ENCODE data around the gene PHF2.

PHF2 gene

DNA sequence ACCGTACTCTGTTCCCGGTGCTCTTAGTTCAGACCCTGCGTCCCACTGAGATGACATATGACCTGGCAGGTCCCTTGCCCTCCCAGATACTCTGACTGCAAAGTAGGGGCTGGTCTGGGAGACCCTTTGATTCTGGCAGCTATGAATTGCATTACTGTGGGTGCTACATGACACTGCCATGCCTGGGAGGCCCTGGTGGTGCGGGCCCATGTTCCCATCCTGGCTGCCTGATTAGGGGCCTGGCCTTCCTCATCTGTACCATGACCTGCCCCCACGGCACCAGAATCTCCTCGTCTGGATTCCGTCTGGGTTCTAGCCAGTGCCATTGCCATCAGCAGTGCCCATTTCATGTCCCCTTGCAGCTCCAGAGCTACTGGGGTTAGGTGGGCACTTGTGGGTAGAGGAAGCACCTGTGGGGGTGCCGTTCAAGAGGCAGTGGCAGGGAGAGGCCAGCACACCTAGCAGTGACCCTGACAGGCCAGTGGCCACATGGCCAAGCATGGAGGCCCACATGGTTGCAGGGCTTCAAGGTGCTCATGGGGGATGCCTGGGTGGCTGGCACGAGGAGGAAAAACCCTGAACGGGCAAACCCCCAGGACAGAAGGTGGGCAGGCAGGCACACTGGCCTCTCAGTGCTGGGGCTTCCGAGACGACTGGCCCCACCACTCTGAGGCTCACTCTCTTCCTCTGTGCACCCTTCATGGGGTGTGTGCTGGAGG, 69.7 kb downstream of the PHF2 start:
- no peak overlapping the region for H2BK12ac ChIP-seq (ENCODE audit: low read length)
- peaks cover 0 to 5% of the 10 kb centered on the region in 2 donors for H3K9me3 ChIP-seq (replicated peaks in 1 of 2; ENCODE audit: control insufficient read depth in 2 of 2, insufficient read depth in 1 of 2, low read depth in 1 of 2, low read length in 2 of 2)
- H3K4me3 ChIP-seq (ENCODE audit: low read length in 2 of 2) = no peak overlapping the region
- H3K23ac ChIP-seq (ENCODE audit: low read depth, low read length, poor library complexity) = no peak overlapping the region
- no peak overlapping the region for H3K14ac ChIP-seq (ENCODE audit: low read length)
- no peak overlapping the region for H3K4me2 ChIP-seq (ENCODE audit: insufficient read depth, low read length, poor library complexity, severe bottlenecking)
- H3K27me3 ChIP-seq (ENCODE audit: control insufficient read depth in 3 of 3, insufficient read depth in 3 of 3, low read depth in 1 of 3, low read length in 3 of 3) = no peaks in the 10 kb centered on the region
- H3K36me3 ChIP-seq (replicated peaks in 1 of 2; ENCODE audit: control insufficient read depth in 2 of 2, insufficient read depth in 2 of 2, low read length in 2 of 2) = peaks cover 21 to 85% of the 10 kb centered on the region in 2 donors
- H2BK120ac ChIP-seq (ENCODE audit: low read depth, low read length) = no peak overlapping the region
- no peak overlapping the region for H2AFZ ChIP-seq (ENCODE audit: low read length)
- H4K8ac ChIP-seq (ENCODE audit: low read depth, low read length) = no peak overlapping the region
- no peak overlapping the region for H3K27ac ChIP-seq (replicated peaks; ENCODE audit: low read length)
- peak overlapping the region; percentile 68 for H3K18ac ChIP-seq (ENCODE audit: low read length)
- H3K79me1 ChIP-seq (ENCODE audit: low read depth, low read length) = peaks cover 2% of the 10 kb centered on the region
- no peak overlapping the region for H3K4ac ChIP-seq (ENCODE audit: low read length)
- H2AK5ac ChIP-seq (ENCODE audit: low read depth, low read length) = no peak overlapping the region
- H3K4me1 ChIP-seq (ENCODE audit: control insufficient read depth in 2 of 2, insufficient read depth in 1 of 2, low read depth in 1 of 2, low read length in 2 of 2) = no peaks in the 10 kb centered on the region
- H2BK5ac ChIP-seq (ENCODE audit: low read length) = no peak overlapping the region
- WGBS, 2 donors (ENCODE audit: extremely low coverage in 2 of 2, insufficient read length in 2 of 2, insufficient replicate concordance in 1 of 2) = no CpG with 5 or more reads among the region's 12 CpGs
- no peak overlapping the region for H3K9ac ChIP-seq (ENCODE audit: low read depth, low read length, poor library complexity)
- H4K91ac ChIP-seq (ENCODE audit: low read depth, low read length, poor library complexity) = no peak overlapping the region
- H2BK15ac ChIP-seq (ENCODE audit: low read length) = no peak overlapping the region
- DNase-seq (ENCODE audit: low spot score) = no peak

DNA sequence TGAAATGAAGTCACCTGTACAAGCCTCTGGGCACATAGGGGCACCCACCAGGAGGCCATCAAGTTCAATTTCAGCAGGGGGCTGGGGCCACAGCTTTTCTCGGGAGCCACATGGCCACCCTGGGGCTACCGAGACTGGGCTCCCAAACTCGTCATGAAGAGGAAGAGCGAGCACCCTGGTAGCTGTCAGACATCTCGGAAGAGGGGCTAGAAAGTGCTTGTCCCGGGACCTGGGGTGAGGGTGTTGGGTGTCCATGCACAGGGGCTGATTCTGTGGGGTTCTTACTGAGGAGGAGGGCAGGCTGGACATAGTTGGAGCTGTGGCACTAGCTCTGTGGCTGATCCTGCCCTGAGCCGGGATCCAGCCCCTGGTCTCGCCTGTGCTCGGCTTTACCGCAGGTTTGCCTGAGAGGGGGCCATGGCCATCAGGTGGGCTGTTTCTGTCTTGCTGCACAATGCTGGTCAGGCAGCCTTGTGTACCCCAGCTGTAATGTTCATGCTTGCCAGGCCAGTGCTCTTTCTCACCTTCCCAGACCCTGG, 70.3 kb downstream of the PHF2 start:
- H2AK5ac ChIP-seq (ENCODE audit: low read depth, low read length) = no peak overlapping the region
- DNase-seq (ENCODE audit: low spot score) = no peak
- H3K23ac ChIP-seq (ENCODE audit: low read depth, low read length, poor library complexity) = no peak overlapping the region
- H3K4me2 ChIP-seq (ENCODE audit: insufficient read depth, low read length, poor library complexity, severe bottlenecking) = no peak overlapping the region
- no peak overlapping the region for H3K18ac ChIP-seq (ENCODE audit: low read length)
- H3K4me3 ChIP-seq (ENCODE audit: low read length in 2 of 2) = no peak overlapping the region
- no CpG with 5 or more reads among the region's 10 CpGs for WGBS, 2 donors (ENCODE audit: extremely low coverage in 2 of 2, insufficient read length in 2 of 2, insufficient replicate concordance in 1 of 2)
- no peak overlapping the region for H3K9ac ChIP-seq (ENCODE audit: low read depth, low read length, poor library complexity)
- peaks cover 25 to 85% of the 10 kb centered on the region in 2 donors for H3K36me3 ChIP-seq (replicated peaks in 1 of 2; ENCODE audit: control insufficient read depth in 2 of 2, insufficient read depth in 2 of 2, low read length in 2 of 2)
- no peak overlapping the region for H4K8ac ChIP-seq (ENCODE audit: low read depth, low read length)
- H2AFZ ChIP-seq (ENCODE audit: low read length) = no peak overlapping the region
- H3K9me3 ChIP-seq (replicated peaks in 1 of 2; ENCODE audit: control insufficient read depth in 2 of 2, insufficient read depth in 1 of 2, low read depth in 1 of 2, low read length in 2 of 2) = peaks cover 0 to 5% of the 10 kb centered on the region in 2 donors
- H2BK12ac ChIP-seq (ENCODE audit: low read length) = no peak overlapping the region
- no peak overlapping the region for H2BK120ac ChIP-seq (ENCODE audit: low read depth, low read length)
- H2BK15ac ChIP-seq (ENCODE audit: low read length) = no peak overlapping the region
- H3K27me3 ChIP-seq (ENCODE audit: control insufficient read depth in 3 of 3, insufficient read depth in 3 of 3, low read depth in 1 of 3, low read length in 3 of 3) = no peaks in the 10 kb centered on the region
- H3K27ac ChIP-seq (replicated peaks; ENCODE audit: low read length) = no peak overlapping the region
- H3K79me1 ChIP-seq (ENCODE audit: low read depth, low read length) = peaks cover 2% of the 10 kb centered on the region
- H2BK5ac ChIP-seq (ENCODE audit: low read length) = no peak overlapping the region
- H3K14ac ChIP-seq (ENCODE audit: low read length) = no peak overlapping the region
- no peak overlapping the region for H4K91ac ChIP-seq (ENCODE audit: low read depth, low read length, poor library complexity)
- no peak overlapping the region for H3K4ac ChIP-seq (ENCODE audit: low read length)
- no peaks in the 10 kb centered on the region for H3K4me1 ChIP-seq (ENCODE audit: control insufficient read depth in 2 of 2, insufficient read depth in 1 of 2, low read depth in 1 of 2, low read length in 2 of 2)

DNA sequence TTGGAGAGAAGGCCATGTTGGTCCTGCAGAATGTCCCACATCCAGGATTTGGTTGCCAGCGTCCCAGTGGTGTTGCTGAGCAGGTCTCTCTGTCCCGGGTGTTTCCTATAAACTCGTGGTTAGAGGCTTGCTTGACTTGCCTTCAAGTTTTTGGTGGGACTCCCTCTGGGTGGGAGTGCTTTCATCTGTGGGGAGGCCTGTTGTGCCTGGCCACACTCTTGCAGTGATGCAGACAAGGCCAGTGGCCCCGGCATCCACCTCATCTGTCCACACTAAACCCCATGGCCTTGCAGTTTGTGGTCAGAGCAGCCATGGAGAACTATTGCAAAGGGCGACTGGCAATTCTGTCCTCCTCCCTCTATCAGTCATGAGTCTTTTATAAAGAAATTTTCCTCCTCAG, 71.8 kb downstream of the PHF2 start:
- H3K4me2 ChIP-seq (ENCODE audit: insufficient read depth, low read length, poor library complexity, severe bottlenecking) = no peak overlapping the region
- no peak overlapping the region for H3K23ac ChIP-seq (ENCODE audit: low read depth, low read length, poor library complexity)
- H2BK120ac ChIP-seq (ENCODE audit: low read depth, low read length) = no peak overlapping the region
- no peak overlapping the region for H3K18ac ChIP-seq (ENCODE audit: low read length)
- no peaks in the 10 kb centered on the region for H3K4me1 ChIP-seq (ENCODE audit: control insufficient read depth in 2 of 2, insufficient read depth in 1 of 2, low read depth in 1 of 2, low read length in 2 of 2)
- H3K36me3 ChIP-seq (replicated peaks in 1 of 2; ENCODE audit: control insufficient read depth in 2 of 2, insufficient read depth in 2 of 2, low read length in 2 of 2) = peaks cover 30 to 81% of the 10 kb centered on the region in 2 donors
- no peak overlapping the region for H2BK12ac ChIP-seq (ENCODE audit: low read length)
- no peak overlapping the region for H2AFZ ChIP-seq (ENCODE audit: low read length)
- H2BK15ac ChIP-seq (ENCODE audit: low read length) = no peak overlapping the region
- no peak overlapping the region for H3K27ac ChIP-seq (replicated peaks; ENCODE audit: low read length)
- H3K9me3 ChIP-seq (replicated peaks in 1 of 2; ENCODE audit: control insufficient read depth in 2 of 2, insufficient read depth in 1 of 2, low read depth in 1 of 2, low read length in 2 of 2) = peaks cover 0 to 5% of the 10 kb centered on the region in 2 donors
- no CpG with 5 or more reads among the region's 5 CpGs for WGBS, 2 donors (ENCODE audit: extremely low coverage in 2 of 2, insufficient read length in 2 of 2, insufficient replicate concordance in 1 of 2)
- H3K9ac ChIP-seq (ENCODE audit: low read depth, low read length, poor library complexity) = no peak overlapping the region
- H3K14ac ChIP-seq (ENCODE audit: low read length) = no peak overlapping the region
- H3K79me1 ChIP-seq (ENCODE audit: low read depth, low read length) = peaks cover 4% of the 10 kb centered on the region
- H3K4me3 ChIP-seq (ENCODE audit: low read length in 2 of 2) = no peak overlapping the region
- H2BK5ac ChIP-seq (ENCODE audit: low read length) = no peak overlapping the region
- no peak overlapping the region for H2AK5ac ChIP-seq (ENCODE audit: low read depth, low read length)
- H3K27me3 ChIP-seq (ENCODE audit: control insufficient read depth in 3 of 3, insufficient read depth in 3 of 3, low read depth in 1 of 3, low read length in 3 of 3) = no peaks in the 10 kb centered on the region
- H3K4ac ChIP-seq (ENCODE audit: low read length) = no peak overlapping the region
- H4K91ac ChIP-seq (ENCODE audit: low read depth, low read length, poor library complexity) = no peak overlapping the region
- no peak overlapping the region for H4K8ac ChIP-seq (ENCODE audit: low read depth, low read length)
- DNase-seq (ENCODE audit: low spot score) = no peak

DNA sequence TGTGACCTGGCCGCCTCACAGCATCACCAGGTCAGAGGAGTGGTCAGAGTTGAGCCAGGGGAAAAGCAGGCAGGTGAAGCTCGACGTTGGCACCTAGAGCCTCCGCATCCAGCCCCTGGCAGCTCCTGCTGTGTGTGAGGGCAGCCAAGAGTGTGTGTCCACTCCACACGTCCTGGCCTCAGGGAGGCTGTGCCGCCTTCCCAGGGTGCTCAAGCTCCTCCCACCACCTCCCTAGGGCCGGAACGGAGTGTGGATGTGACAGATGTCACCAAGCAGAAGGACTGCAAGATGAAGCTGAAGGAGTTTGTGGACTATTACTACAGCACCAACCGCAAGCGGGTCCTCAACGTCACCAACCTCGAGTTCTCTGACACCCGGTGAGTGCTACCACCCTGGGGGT, 72.5 kb downstream of the PHF2 start:
- H3K79me1 ChIP-seq (ENCODE audit: low read depth, low read length) = peaks cover 4% of the 10 kb centered on the region
- H2BK120ac ChIP-seq (ENCODE audit: low read depth, low read length) = no peak overlapping the region
- H3K4ac ChIP-seq (ENCODE audit: low read length) = no peak overlapping the region
- H4K91ac ChIP-seq (ENCODE audit: low read depth, low read length, poor library complexity) = peak overlapping the region; percentile 66
- H3K36me3 ChIP-seq (replicated peaks in 1 of 2; ENCODE audit: control insufficient read depth in 2 of 2, insufficient read depth in 2 of 2, low read length in 2 of 2) = peaks cover 30 to 84% of the 10 kb centered on the region in 2 donors
- H2BK5ac ChIP-seq (ENCODE audit: low read length) = no peak overlapping the region
- peak overlapping the region; percentile 16 for H3K9ac ChIP-seq (ENCODE audit: low read depth, low read length, poor library complexity)
- no peak overlapping the region for H2AK5ac ChIP-seq (ENCODE audit: low read depth, low read length)
- H3K27me3 ChIP-seq (ENCODE audit: control insufficient read depth in 3 of 3, insufficient read depth in 3 of 3, low read depth in 1 of 3, low read length in 3 of 3) = no peaks in the 10 kb centered on the region
- H2AFZ ChIP-seq (ENCODE audit: low read length) = no peak overlapping the region
- H3K18ac ChIP-seq (ENCODE audit: low read length) = no peak overlapping the region
- no peaks in the 10 kb centered on the region for H3K4me1 ChIP-seq (ENCODE audit: control insufficient read depth in 2 of 2, insufficient read depth in 1 of 2, low read depth in 1 of 2, low read length in 2 of 2)
- DNase-seq (ENCODE audit: low spot score) = no peak
- H4K8ac ChIP-seq (ENCODE audit: low read depth, low read length) = no peak overlapping the region
- H2BK12ac ChIP-seq (ENCODE audit: low read length) = no peak overlapping the region
- peak overlapping the region; percentile 47 for H3K14ac ChIP-seq (ENCODE audit: low read length)
- H3K9me3 ChIP-seq (replicated peaks in 1 of 2; ENCODE audit: control insufficient read depth in 2 of 2, insufficient read depth in 1 of 2, low read depth in 1 of 2, low read length in 2 of 2) = peaks cover 0 to 5% of the 10 kb centered on the region in 2 donors
- no CpG with 5 or more reads among the region's 13 CpGs for WGBS, 2 donors (ENCODE audit: extremely low coverage in 2 of 2, insufficient read length in 2 of 2, insufficient replicate concordance in 1 of 2)
- no peak overlapping the region for H3K4me3 ChIP-seq (ENCODE audit: low read length in 2 of 2)
- no peak overlapping the region for H3K27ac ChIP-seq (replicated peaks; ENCODE audit: low read length)
- H3K4me2 ChIP-seq (ENCODE audit: insufficient read depth, low read length, poor library complexity, severe bottlenecking) = no peak overlapping the region
- H3K23ac ChIP-seq (ENCODE audit: low read depth, low read length, poor library complexity) = peak overlapping the region; percentile 36
- H2BK15ac ChIP-seq (ENCODE audit: low read length) = no peak overlapping the region
